Cerebellar cortex (tissue), 1 donor: ENCODE data around the gene SLC27A4.

ENCODE experiments used
- DNase-seq: peaks from one replicate; pipeline ENCODE4 v3.0.0-alpha.2; 2015; ENCODE audit warnings: low spot score

Gene SLC27A4

DNA sequence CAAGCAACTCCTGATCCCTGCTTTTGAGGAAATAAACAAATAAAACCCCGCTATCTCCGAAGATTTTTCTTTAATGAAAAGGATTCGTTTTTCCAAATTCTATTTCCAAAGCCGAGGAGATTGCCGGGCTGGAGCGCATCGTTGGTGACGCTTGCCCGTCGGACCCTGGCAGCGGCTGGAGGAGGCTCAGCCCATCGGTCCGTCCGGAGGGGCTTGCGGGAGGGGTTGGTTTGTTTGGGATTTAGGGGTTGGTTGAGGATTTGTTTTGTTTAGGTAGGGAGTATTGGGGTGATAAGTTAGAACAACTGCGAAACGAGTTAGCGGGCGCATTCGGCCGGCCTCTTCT, 51.6 kb downstream of the SLC27A4 start:
- DNase-seq, result no peak

DNA sequence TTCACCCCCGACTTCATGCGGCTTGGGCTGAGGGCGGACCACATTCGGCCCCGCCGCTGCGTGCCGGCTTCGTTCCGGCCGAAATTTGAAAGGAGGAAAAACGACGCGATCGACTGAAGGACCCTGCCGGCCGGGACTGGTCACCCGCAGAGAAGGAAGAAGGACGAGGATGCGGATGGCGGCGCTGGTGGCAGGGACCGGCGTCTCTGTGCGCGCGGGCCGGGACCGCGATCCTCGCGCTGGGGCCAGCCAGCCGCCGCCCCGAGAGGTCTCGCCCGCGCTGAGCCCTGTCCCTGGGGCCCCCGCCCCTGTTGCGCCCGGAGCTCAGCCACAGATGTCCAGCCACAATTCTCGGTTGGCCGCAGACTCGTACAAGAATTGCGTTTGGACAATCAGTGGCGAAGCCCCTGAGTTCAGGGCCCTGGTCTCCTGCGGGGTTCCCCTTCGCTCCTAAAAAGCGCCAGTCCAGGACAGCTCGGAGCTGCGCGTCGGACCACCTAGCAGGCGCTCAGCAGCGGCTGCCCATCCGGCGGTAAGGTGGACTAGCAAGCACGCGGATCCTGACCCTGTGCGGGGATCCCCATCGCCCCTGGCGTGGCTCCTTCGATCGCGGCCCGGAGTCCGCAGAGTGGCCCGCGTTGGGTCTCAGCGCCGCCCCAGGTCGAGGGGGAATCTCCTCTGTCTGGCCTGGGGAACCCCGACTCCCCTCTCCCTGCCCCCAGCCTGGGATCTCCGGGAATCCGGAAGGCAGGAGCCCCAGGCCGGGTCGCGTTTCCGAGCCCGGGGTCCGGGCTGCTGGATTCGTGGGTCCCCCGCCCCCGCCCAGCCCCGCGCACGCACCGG, 52.2 kb downstream of the SLC27A4 start:
- no peak for DNase-seq

DNA sequence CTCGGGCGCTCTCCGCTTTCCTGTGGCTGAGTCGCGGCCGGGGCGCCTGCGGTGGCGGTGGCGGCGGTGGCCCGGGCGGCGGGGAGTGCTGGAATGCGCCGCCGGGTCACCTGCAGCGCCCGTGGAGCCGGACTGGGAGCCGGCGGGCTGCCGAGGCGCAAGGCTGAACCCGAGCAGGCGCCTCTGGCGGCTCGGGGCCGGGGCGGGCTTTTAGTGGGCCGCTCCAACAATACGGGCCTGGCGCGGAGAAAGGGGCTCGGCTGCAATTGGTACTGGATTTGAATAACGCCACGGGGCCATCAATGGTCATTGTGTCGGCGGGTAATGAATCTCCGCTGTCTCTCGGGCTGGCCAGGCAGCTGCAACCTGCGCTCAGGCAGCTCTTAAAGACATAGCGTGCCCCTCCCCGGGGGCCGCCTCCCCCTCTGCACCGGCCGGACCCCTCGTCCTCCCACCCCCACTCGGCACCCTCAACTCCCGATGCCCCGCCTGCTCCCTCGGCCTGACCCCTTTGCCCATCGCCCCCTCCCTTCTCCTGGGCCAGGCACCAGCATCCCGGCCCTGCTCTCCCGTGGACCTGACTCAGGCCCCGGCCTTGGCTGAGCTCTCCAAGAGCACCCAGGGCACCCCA, 52.9 kb downstream of the SLC27A4 start:
- no peak for DNase-seq

DNA sequence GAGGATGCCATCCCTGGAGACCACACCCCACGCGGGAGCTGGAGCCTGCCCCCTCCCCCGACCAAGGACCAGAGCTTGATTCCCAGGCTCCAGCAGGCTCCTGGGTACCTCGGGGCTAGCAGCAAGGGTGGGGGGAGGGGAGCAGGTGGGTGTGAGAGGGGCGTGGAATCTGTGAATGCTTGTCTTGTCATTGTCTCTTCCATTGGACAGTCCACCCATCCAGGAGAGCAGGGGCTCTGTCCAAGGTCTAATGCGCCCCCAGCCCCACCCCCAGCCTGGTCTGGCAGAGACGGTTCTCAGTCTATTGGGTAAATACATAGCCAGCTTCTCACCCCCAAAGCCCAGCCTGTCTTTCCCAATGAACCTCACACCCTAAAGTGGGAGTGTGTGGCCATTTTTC, 53.6 kb downstream of the SLC27A4 start:
- no peak for DNase-seq

DNA sequence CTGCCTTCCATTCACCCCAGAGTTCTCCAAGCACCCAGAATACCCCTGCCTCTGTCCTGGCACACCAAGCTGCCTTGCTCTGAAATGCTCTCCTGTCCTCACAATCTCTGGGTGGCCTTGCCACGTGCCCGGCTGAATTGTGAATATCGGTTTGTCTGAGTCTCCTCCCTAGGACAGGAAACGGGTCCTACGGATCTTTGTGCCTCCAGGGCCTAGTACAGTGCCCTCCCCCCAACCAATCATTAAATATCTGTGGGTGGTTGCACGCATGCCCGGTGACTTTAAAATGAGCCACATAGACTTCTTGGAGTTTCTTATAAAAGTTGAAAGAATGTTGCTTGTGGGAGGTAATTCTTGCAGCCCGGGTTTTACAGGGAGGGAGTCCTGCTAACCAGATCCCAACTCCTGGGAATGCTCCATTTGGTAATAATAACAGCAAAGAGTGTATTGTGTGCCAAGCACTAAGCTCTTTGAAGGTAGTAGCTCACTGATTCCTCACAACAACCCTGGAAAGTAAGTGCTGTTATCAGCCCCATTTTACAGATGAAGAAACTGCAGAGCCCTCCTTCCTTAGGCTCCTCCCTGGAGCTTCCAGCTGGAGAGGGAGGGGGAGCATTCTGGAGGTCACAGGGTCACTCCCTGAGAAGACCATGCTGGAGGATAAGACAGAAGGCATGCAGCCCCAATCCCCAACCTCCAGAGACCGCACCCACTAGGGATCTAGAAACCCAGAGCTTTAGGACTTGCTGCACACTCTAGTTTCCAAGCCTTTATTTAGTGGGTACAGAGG, 54.2 kb downstream of the SLC27A4 start:
- no peak for DNase-seq

DNA sequence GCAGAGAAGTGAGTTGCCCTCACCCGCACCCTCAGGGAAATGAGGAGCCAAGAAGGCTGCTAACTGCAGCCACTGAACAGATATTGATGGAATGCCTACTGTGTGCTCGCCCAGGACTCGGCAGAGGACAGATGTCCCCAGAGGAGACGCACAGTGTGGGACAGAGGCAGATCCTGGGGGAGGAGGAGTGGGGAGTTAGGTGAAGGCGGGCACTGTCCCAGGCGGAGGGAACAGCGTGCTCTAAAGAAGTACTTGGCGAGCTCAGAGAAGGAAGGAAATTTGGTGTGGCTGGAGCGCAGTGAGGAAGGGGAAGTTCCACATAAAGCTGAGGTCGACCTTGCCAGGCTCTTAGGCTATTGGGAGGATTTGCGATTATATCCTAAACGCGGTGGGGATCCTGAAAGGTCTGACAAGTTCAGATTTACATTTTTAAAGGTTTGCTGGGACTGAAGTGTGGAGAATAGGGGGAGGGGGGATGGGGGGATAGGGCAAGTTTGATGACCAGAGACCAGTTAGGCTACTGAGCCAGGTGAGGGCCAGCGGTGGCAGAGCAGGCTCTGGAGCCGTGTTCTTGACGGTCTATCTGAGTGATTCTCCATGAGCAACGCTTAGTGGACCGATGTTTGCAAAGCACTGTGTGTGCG, 56.8 kb downstream of the SLC27A4 start:
- no peak for DNase-seq

DNA sequence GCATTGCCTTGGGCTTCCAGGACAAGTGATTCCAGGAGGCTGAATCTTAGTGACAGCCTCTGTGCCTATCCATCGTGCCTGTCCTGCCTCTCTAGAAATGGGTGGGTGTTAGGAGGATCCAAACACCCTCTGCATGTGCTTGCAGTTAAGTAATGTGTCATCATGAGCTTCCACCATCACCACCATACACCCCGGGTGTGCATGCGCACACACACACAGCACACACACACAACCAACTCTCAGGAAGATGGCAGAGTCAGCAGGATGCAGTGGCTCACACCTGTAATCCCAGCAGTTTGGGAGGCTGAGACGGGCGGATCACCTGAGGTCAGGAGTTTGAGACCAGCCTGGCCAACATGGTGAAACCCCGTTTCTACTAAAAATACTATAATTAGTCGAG, 57.5 kb downstream of the SLC27A4 start:
- no peak for DNase-seq

DNA sequence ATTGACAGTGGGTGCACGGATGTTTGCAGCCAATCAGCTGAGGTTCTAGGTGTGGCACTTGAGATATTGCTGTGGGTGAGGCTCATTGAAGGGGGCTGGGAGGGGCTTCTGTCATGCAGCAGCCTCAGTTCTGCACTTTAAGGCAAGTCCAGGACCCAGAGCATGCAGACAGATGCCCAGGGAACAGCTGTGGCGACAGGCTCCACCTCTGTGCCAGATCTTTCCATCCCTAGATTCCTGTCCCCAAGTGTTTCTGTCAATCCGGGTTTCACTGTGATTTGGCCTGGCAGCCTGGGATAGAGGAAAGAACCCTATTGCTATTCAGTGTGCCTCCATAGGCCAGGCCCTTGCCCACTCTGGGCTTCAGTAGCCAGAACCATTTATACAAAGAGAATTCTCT, 59.5 kb downstream of the SLC27A4 start:
- no peak for DNase-seq

DNA sequence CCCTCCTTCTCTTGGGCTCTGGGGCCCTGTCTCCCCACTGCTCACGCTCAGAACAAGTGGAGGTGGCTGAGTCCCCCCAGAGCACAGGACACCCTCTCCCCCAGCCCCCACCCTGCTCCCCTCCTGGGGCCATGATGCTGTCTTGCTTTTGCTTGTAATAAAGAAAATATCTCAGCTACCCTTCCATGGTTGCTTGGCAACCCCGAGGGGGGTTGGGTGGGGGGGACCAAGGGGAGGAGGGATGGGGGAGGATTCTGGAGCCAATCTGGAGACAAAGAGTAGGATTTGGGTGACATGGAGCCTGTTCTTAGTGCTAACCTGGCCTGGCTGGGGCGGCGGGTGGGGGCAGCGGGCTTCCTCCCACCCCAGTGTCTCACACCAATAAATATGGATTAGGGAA, 64.2 kb downstream of the SLC27A4 start:
- DNase-seq, result no peak

DNA sequence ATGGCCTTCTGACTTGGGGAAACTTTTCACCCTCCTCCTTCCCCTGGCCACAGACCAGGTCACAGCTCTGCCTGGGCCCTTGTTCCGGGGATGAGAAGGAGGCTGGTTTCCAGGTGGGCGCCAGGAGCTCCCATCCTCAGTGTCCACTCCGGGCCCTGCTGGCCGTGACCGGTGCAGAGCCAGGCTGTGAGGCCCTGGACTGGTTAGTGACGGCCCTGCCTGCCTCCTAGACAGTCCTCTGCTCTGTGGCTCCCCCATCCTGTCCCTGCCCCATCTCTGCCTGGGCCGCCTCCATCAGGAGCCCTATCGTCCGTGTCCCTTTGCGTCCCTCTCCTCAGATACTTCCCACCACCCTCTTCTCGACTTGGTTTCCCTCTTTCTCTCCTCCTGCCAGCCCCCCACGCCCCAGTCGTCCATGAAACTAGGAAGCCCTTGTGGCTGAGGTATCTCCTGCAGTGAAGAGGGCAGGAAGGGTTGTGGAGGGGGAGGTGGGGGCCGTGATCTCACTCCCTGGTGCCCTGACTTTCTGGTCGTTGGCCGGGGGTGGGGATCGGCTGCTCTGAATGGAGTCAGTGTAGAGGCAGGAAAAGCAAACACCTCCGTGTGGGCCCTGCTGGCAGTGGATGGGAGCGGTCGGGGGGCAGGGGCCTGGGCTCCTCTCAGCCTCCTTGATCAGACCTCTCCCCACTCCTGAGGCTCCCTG, 64.9 kb downstream of the SLC27A4 start:
- no peak for DNase-seq

DNA sequence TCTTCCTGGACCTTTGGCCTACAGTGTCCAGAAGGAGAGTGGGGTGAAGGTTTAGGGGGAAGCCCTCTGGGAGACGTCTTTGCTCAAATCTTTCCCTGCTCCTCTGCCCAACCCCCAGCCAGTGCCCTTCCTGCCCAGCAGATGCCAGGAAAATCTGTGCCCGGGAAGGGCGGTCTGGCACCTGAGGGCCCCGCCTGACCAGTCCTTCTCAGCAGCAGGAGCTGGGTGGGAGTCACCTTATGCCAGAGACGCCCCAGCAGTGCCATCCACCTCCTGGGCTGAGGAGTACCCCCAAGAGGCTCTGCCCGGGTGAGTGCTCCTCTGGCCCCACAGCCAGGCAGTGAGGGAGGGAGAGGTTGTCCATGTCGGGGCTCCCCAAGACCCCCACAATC, 65.4 kb downstream of the SLC27A4 start:
- no peak for DNase-seq

DNA sequence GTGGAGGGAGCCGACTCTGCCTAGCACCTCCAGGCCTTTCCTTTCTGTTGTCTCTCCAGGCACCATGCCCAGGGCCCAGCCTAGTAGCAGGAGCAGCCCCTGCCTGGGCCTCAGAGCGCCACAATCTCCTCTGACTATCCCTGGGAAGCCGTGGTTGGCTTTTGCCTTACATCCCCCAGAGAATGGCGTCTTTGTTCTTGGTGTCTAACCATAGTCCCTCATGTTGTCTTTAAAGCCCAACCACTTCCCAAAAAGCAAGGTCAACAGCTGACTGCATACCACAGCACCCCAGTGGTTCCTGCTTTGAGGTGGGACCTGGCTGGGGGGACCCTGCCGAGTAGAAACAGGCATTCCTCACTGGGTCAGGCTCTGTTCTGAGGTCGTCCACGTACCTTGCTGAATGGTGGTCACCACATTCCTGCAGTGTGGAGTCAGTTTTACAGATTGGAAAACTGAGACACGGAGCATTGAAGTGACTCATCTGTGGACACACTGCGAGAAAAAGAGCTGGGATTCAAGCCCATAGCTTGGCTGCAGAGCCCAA, 66.6 kb downstream of the SLC27A4 start:
- no peak for DNase-seq

DNA sequence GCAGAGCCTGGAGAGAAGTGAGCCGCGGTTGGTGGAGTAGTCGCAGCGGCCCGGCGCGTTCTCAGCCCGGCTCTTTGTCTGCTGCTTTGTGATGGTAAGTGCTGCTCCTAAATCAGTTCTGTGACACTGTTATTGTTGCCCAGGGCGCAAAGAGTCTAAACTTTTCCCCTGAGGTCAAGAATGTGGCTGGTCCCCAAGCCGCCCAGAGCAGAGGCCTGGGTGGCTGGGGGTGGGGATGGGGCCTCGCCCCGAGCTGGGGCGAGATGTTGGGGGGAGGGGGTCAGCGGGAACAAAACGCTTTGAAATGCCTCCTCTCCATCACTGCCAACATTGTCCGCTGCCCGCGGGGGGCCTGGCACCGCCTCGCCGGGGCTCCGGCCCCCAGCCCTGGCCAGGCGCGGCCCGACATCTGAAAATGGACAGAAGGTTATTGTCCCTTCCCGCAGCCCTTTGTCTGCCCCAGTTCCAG, 68.7 kb downstream of the SLC27A4 start:
- DNase-seq, result no peak

DNA sequence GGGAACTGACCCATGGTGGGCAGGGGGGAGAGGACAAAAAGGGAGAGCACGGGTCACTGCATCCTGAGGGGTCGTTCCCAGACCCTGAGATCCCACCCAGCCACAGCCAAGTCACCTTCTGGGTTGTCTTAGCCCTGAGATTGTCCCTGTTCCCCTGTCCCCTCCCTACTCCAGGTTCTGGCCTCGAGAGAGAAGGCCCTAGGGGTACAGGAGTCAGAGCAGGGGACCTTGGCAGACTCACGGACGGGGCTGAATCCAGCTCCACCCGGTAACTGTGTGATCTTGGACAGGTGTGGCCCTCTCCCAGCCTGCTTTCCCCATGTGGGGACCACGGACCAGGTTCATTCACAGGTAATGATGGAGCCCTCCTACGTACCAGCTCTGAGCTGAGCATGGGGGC, 69.1 kb downstream of the SLC27A4 start:
- DNase-seq, result no peak

DNA sequence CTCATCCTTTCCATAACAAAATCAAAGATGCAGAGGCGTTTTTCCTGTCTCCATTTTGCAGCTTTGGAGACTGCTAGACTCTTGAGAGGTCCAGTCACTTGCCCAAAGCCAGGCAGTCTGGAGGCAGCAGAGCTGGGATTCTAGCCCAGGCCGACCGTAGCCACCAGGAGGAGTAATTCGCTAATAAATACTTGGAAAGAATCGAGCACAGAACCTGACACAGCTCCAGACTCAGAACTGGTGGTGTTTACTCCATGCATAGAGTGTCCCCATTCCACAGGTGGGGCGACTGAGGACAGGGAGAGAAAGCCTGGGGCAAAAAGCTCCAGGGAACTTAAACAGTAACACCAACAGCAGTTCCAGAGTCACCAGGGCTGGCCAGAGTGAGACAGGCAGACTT, 69.7 kb downstream of the SLC27A4 start:
- peak; percentile 56 for DNase-seq
